GM10266 (cell line): Measurements from ENCODE around the gene KIF1A.

Experiments
- DNase-seq: peaks from one replicate; pipeline ENCODE4 v3.0.0; 2012; ENCODE audit errors: extremely low spot score
- TF ChIP-seq, protein P1 (sequence below): IDR thresholded peaks from 2 replicates; pipeline ENCODE4 v1.5.1; 2012; ENCODE audit warnings: mild to moderate bottlenecking, low read depth; ENCODE audit not compliant: control insufficient read depth, insufficient read depth; ENCODE audit errors: missing control alignments

Gene KIF1A

DNA sequence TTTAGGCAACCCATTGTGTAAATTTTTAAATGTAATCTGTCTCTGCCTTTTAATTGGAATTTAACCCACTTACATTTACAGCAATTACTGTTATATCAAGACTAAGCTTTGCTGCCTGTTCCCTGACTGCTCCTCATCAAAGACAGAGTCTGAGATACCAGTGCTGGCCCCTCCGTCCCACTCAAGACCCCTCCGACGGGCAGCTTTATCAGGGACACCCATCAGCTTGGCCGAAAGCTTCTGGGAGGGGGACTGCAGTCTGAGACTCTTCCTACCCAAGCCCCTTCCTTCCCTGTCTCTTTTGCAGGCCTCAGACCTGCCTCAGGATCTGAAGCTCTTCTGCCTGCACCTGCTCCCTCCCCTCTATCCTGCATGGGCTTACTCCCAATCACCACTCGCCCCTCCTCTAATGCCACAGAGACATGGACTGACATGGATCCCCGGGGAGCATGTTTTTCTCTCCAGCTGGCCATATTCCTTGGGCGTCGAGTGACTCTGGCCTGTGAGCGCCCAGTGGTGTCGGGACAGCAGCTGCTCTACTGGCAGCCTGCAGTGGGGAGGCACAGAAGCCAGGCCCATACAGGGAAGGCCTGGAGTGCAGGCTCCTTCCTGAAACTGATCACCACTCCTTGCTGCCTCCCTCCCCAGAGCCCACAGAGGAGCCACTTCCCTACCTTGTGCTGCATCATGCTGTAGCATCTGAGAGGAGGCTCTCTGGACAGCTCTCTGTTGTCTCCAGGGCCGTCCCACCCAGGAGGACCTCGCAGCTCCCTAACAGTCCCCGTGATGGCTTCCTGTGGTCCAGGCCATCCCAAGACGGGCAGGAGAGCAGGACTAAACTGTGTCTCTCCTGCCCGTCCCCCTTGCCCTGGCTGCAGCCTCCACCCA, 3.7 kb upstream of the KIF1A start:
- DNase-seq: no peak
- TF ChIP-seq, protein P1, sequence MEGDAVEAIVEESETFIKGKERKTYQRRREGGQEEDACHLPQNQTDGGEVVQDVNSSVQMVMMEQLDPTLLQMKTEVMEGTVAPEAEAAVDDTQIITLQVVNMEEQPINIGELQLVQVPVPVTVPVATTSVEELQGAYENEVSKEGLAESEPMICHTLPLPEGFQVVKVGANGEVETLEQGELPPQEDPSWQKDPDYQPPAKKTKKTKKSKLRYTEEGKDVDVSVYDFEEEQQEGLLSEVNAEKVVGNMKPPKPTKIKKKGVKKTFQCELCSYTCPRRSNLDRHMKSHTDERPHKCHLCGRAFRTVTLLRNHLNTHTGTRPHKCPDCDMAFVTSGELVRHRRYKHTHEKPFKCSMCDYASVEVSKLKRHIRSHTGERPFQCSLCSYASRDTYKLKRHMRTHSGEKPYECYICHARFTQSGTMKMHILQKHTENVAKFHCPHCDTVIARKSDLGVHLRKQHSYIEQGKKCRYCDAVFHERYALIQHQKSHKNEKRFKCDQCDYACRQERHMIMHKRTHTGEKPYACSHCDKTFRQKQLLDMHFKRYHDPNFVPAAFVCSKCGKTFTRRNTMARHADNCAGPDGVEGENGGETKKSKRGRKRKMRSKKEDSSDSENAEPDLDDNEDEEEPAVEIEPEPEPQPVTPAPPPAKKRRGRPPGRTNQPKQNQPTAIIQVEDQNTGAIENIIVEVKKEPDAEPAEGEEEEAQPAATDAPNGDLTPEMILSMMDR: no peak

DNA sequence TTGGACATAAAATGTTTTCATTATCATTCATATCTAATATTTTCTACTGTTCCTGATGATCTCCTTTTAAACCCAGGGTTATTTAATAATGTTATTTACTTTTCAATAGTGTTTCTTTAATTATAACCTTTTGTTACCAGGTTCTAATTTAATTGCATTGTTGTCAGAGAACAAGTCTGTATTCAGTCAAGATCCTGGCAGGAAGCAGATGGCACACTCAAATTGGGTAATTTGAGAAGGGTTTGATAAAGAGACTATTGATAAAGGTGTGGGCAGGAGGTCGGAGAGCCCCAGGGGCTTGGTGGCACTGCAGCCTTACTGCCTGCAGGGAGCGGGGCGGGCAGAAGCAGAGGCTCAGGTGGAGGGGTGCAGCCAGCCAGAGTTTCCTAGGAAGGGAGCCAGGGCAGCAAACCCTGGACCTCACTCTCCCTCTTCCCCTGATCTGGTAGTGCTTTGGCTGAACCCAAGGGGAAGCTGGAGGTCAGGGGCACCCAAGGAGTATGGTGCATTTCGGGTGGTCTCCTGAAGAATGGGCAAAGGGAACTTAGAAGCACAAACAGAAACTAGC, 2.3 kb upstream of the KIF1A start:
- TF ChIP-seq, protein P1: no peak
- DNase-seq: no peak

DNA sequence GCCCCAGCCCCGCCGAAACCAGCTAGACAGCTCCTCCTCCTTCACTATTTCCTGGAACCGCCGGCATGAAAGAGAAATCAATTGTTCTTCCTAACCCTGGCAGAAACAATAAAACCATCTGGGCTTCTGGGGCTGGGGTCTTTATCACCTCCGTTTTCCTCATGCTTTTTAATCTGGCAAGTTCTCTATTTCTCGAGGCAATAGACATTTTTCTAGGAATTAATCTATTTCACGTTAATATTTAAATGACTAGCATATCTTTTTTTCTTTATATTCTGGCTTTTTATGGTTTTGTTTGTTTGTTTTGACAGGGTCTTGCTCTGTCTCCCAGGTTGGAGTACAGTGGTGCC, 1.4 kb upstream of the KIF1A start:
- TF ChIP-seq, protein P1: no peak
- no peak for DNase-seq

DNA sequence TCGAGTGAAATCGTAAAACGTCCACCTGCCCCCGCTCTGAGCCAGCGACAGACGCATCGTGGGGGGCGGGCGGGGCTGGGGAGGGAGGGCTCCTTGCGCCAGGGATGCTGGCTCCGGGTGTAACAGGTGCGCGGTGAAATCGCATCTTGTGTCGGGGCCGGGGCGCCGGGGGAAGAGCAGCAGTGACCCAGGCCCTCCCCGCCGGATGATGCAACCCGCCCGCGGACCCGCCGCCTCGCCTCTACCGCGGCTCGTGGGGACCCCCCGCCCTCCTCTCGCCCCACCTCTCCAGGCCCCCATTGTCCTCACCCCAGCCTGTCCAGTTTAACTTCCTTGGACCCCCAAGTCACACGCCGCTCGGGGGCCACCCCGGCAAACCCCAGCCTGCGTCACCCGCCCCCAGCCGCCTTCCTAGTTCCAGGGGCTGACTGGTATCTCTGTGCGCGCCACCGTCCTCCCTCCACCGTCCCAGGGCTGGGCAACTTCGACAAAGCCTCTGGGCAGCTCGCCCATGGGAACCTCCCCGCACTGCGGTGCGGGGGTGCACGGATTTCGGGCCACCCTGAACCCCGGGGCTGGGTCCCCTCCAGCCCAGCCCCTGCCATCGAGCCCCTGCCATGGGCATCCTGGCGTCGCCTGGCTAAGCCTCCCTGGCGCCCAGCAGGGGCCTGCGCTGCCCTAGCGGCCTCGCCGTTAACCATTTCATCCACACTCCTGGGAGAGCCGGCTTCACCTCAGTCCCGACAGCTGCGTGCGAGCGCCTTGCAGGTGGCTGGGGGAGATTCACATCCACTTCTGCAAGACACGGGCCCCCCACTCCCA, 799 bp upstream of the KIF1A start:
- TF ChIP-seq, protein P1: no peak
- no peak for DNase-seq

DNA sequence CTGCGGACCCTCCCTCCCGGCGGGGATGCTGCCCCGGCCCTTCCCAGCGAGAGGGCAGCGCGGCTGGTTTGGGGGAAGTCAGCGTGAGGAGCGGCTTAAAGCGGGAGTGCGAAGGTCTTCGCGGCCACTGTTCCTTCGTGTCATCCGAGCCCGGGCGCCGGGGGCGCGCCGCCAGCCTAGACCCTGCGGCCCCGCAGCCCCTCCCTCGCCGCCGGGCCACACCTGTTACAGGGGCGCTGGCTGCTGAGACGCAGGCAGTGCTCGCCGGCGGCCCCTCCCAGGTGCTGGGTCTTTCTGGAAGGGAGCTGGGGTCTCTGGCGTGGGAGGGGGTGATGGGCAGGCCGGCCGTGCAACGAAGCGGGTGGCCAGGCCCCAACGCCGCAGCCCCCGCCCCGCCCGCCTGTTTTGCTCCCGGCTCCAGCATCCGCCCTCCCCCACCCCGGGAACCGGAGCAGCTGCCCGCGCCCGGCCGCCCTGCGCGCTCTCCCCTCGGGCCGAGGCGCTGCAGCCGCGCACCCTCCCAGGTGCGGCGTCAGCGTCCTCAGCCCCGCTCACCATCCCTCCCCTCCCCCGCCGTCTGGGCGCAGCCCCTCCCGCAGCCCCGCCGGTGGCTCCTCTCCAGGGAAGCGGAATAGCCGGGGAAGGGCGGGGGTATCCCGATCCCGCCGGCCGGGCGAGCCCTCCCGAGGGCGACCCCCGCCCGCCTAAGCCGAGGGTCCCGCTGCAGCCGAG, 727 bp downstream of the KIF1A start:
- TF ChIP-seq, protein P1: no peak
- no peak for DNase-seq

DNA sequence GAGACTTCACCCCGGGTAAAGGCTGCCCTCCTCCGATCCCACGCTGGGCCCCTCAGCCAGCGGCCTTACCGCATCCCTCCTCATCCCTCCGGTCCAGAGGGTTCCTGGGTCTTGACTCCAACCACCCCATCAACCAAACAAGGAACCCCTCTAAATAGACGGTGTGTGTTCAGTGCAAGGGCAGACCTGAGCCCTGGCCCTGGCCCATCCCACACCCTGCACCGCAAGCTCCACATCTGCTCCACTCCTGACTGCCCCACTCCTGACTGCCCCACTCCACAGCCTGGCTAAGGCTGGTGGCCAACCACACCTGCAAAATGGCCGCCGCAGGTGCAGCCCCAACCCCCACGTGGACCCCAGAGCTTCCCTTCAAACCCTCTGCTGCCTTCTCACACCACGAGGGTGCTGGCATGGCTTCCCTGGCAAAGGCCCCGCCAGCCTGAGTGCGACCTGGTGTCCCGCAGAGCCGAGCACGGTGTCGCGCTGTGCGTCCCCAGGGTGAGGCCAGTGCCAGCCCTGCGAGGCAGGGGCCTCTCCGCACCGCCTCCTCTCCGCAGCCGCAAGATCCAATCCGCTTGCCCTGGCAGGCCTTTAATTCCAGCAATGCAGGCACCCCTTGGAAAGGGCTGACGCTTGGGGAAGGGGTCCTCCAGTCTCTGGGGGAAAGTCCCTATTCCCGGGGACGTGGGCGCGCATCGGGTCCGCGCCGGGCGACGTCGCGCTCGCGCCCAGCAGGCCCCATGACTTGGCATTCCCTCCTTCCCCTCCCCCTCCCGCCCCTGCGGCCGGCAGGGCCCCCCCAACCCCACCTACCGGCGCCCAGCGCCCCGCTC, 1.5 kb downstream of the KIF1A start:
- TF ChIP-seq, protein P1: no peak
- DNase-seq: no peak
